ENCODE data around the gene ANO9. TPM values are rescaled to one million over a fixed set of nuclear protein-coding genes. Genes with fewer than 3 reads are reported as not detected.
A peak's percentile ranks its signal among the peaks of the same experiment; 100 is the strongest.

The ANO9 gene
- total RNA-seq, 1 donor from 2014 or later: 31.0 TPM

DNA sequence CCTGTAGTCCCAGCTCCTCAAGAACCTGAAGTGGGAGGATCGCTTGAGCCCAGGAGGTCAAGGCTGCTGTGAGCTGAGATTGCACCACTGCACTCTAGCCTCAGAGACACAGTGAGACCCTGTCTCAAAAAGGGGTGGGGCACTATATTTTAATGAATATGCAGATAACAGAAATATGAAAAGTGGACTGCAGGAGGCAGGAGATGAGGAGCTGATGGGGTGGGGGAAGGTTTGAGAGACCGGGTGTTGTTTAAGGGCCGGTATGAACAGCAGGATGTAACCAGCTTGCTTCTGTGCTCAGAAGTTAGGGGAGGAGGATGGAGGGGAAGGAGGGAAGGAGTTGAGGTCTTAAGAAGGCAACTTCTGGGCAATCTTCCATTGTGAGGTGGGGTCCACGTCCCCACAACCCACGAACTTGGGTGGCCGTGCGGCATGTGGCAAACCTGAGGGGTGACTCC lies 73.8 kb downstream of the ANO9 start:
- peak overlapping the region; percentile 92 for H3K27ac Mint-ChIP-seq
- H3K4me3 Mint-ChIP-seq (ENCODE audit: low read depth): peak overlapping the region; percentile 78
- H3K27me3 Mint-ChIP-seq: peaks cover 17% of the 10 kb centered on the region
- no peaks in the 10 kb centered on the region for H3K9me3 Mint-ChIP-seq (ENCODE audit: low read depth)
- peaks cover 10% of the 10 kb centered on the region for H3K4me1 Mint-ChIP-seq (ENCODE audit: low read depth)
- TF ChIP-seq, protein P1, sequence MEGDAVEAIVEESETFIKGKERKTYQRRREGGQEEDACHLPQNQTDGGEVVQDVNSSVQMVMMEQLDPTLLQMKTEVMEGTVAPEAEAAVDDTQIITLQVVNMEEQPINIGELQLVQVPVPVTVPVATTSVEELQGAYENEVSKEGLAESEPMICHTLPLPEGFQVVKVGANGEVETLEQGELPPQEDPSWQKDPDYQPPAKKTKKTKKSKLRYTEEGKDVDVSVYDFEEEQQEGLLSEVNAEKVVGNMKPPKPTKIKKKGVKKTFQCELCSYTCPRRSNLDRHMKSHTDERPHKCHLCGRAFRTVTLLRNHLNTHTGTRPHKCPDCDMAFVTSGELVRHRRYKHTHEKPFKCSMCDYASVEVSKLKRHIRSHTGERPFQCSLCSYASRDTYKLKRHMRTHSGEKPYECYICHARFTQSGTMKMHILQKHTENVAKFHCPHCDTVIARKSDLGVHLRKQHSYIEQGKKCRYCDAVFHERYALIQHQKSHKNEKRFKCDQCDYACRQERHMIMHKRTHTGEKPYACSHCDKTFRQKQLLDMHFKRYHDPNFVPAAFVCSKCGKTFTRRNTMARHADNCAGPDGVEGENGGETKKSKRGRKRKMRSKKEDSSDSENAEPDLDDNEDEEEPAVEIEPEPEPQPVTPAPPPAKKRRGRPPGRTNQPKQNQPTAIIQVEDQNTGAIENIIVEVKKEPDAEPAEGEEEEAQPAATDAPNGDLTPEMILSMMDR (IDR thresholded peaks at IDR 0.05; ENCODE audit: unreplicated experiment): no peak
- H3K36me3 Mint-ChIP-seq (ENCODE audit: insufficient read depth): peaks cover 8% of the 10 kb centered on the region
- no peak for DNase-seq (ENCODE audit: low spot score, unreplicated experiment)

Other genes starting within 250 kb of the ANO9 start
- gene SCGB1C1, start 248.9 kb downstream of the ANO9 start, total RNA-seq: not detected in 2 replicates
- gene BET1L, start 234.6 kb downstream of the ANO9 start, total RNA-seq: 46.9 and 49.6 TPM in 2 replicates
- 83.7 and 88.0 TPM in 2 replicates for gene RIC8A, start 234.3 kb downstream of the ANO9 start, total RNA-seq
- gene SIRT3, start 205.7 kb downstream of the ANO9 start, total RNA-seq: 27.0 and 29.3 TPM in 2 replicates
- 100 and 103 TPM in 2 replicates for gene PSMD13, start 205.0 kb downstream of the ANO9 start, total RNA-seq
- gene NLRP6, start 163.6 kb downstream of the ANO9 start, total RNA-seq: not detected in 2 replicates
- 67.0 and 74.7 TPM in 2 replicates for gene PGGHG, start 152.9 kb downstream of the ANO9 start, total RNA-seq
- gene IFITM5, start 142.5 kb downstream of the ANO9 start, total RNA-seq: not detected in 2 replicates
- gene IFITM2, start 134.2 kb downstream of the ANO9 start, total RNA-seq: 33.2 and 33.5 TPM in 2 replicates
- gene IFITM1, start 128.0 kb downstream of the ANO9 start, total RNA-seq: 2.3 TPM in 2 replicates
- gene IFITM3, start 121.2 kb downstream of the ANO9 start, total RNA-seq: 99.3 and 105 TPM in 2 replicates
- gene B4GALNT4, start 72.5 kb downstream of the ANO9 start, total RNA-seq: 277 and 294 TPM in 2 replicates
- gene PKP3, start 47.8 kb downstream of the ANO9 start, total RNA-seq: 55.9 and 56.9 TPM in 2 replicates
- gene SIGIRR, start 27.0 kb downstream of the ANO9 start, total RNA-seq: 111 and 117 TPM in 2 replicates
- gene PTDSS2, start 8.3 kb upstream of the ANO9 start, total RNA-seq: 48.2 and 50.4 TPM in 2 replicates
- gene RNH1, start 65.2 kb upstream of the ANO9 start, total RNA-seq: 49.4 and 52.6 TPM in 2 replicates
- gene HRAS, start 93.6 kb upstream of the ANO9 start, total RNA-seq: 53.4 and 61.6 TPM in 2 replicates
- 5.1 and 5.4 TPM in 2 replicates for gene LRRC56, start 95.5 kb upstream of the ANO9 start, total RNA-seq
- gene LMNTD2, start 118.7 kb upstream of the ANO9 start, total RNA-seq: 15.6 and 19.3 TPM in 2 replicates
- 38.2 and 40.8 TPM in 2 replicates for gene RASSF7, start 119.0 kb upstream of the ANO9 start, total RNA-seq
- gene PHRF1, start 134.5 kb upstream of the ANO9 start, total RNA-seq: 44.4 and 44.9 TPM in 2 replicates
- gene IRF7, start 173.9 kb upstream of the ANO9 start, total RNA-seq: 8.7 and 12.6 TPM in 2 replicates
- gene CDHR5, start 182.9 kb upstream of the ANO9 start, total RNA-seq: 0.24 and 0.98 TPM in 2 replicates
- gene SCT, start 185.2 kb upstream of the ANO9 start, total RNA-seq: 2.9 and 3.8 TPM in 2 replicates
- 1.1 and 2.7 TPM in 2 replicates for gene DRD4, start 195.3 kb upstream of the ANO9 start, total RNA-seq

Measured in progenitor cell of endocrine pancreas (in vitro differentiated cells).